HG02610 (cell line): ENCODE measurements around the gene SLC9A9.

ENCODE experiments used
- ATAC-seq: cut with Tn5 transposase; IDR thresholded peaks from one replicate; pipeline ENCODE4 v1.9.1; 2021; ENCODE audit warnings: mild to moderate bottlenecking, moderate library complexity; ENCODE audit not compliant: unreplicated experiment

SLC9A9 gene

GRCh38 chr3:143363949-143364348, 484.3 kb downstream of the SLC9A9 start:
- no peak for ATAC-seq

DNA sequence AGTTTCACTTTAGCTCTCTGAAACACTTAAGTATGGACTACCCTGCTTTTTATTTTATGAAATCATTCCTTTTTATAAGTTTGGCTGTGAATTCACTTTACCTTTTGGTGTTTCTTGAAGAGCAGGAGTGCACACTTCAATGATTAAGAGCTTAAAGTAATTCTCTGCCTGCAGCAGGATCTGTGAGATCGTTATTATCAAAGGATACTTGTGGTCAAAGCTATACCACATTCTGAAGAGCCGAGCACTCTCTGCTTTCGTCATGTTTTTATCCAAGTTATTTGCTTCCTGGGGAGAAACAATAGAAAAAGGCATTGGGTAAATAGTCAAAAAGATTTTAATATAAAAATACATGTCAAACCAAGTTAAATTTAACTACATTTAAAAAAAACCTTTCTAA, 485.0 kb downstream of the SLC9A9 start:
- peak; percentile 45 for ATAC-seq

- ATAC-seq = no peak
Observed at GRCh38 chr3:143362115-143362991, 485.9 kb downstream of the SLC9A9 start.

GRCh38 chr3:143361589-143361988, 486.7 kb downstream of the SLC9A9 start:
- no peak for ATAC-seq

DNA sequence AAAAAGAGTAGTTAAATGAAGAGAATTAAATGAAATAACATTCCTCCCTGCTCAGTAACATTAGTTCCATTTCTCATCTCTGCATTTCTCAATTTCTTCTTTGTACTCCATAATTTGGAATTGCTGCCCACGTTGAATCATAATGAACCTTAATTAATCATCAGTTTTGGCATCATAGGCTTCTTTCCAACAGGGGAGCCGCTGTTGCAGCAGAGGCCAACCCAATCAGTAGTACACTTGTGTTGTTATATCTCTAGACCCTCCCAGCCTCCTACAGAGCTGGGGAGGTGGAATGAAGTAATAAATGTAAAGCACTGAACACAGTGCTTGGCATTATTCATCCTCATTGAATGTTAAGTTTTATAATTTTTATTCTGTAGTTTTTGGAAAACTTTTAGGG, 488.0 kb downstream of the SLC9A9 start:
- no peak for ATAC-seq

GRCh38 chr3:143358793-143359491, 489.3 kb downstream of the SLC9A9 start:
- no peak for ATAC-seq

DNA sequence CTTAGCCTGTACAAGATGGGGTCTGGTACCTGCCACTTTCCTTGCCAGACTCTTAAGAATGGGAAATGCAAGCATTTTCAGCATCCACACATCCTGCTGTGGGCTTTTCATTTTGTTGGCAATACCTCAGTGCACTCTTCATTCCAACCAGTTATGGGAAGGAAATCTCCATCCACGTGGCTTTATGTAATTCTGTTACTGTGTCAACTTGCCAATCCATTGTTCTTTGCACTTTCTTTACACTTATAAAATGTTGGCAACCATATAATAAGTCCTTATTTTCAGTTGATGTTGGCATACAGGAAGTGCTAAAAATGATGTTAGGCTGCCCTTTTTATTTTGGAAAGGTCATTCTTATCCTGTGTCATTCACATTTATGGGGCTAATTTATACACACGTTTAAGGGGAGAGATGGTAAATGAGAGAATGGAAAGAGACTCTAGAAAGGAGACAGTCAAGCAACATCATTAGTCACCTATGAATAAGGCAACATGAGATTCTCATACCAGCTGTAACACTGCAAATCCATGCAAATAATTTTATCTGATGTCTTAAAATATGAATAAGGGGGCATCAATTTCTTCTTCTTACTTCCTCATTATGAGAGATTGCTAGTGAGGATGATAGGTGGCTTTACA, 490.0 kb downstream of the SLC9A9 start:
- no peak for ATAC-seq

DNA sequence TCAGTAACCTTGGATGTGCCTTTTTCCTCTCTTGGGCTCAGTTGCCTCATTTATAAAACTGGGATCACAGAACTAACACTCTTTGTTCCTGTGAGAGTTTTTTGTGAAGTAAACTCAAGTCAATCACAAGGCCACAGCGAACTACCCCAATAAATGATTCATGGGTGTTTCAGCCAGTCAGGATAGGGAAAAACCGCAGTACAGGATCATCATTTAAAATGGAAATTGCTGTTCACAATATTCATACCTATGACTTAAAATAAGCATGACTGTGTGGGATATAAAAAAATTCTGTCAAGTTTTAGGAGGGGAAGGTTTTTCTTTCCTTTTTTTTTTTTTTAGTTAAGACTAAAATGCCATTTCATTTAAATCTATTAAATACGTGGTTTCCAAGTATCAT, 490.6 kb downstream of the SLC9A9 start:
- ATAC-seq = no peak

GRCh38 chr3:143356839-143357238, 491.4 kb downstream of the SLC9A9 start:
- no peak for ATAC-seq

DNA sequence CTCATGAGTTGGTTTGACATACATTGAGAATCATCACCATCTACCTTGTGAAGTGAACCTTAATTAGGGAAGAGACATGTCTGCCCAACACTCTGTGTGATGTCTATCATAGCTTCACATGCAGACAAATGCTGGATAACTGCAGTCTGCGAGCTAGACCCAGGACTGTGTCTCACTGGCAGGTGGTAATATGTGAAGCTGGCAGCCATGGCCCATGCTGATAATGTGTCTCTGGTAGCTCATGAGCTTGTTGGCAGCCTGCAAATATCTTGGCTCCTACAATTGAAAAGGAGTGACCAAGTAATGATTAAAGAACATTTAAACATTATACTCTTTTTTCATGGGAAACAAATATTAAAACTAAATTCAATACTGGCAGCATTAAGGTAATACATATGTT, 493.9 kb downstream of the SLC9A9 start:
- no peak for ATAC-seq

DNA sequence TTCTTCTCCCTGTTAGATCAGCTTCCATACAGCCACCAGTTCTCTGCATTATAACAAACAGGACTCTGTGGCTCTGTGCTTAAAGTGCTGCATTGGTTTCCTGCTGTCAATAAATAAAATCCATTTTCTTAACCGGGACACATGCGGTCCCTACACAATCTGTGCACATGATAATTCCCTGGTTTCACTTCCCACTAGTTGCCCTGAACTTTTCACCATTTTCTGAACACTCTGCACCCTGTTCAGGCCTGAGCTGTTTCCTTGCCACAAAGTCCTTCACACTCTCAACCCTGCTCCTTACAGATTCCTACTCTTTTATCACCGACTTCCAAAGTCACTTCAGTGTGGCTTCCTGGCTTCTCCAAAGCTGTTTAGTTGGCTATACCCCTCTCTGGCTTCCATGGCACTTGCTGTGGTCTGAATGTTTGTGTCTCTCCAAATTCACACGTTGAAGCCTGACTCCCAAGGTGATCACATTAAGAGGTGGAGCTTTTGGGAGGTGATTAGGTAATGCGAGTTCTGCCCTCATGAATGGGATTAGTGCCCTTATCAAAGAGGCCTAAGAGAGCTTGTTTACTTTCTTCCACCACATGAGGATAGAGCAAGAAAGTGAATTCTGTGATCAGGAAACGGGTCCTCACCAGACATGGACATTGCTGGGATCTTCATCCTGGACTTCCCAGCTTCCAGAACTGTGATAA, 495.3 kb downstream of the SLC9A9 start:
- no peak for ATAC-seq

DNA sequence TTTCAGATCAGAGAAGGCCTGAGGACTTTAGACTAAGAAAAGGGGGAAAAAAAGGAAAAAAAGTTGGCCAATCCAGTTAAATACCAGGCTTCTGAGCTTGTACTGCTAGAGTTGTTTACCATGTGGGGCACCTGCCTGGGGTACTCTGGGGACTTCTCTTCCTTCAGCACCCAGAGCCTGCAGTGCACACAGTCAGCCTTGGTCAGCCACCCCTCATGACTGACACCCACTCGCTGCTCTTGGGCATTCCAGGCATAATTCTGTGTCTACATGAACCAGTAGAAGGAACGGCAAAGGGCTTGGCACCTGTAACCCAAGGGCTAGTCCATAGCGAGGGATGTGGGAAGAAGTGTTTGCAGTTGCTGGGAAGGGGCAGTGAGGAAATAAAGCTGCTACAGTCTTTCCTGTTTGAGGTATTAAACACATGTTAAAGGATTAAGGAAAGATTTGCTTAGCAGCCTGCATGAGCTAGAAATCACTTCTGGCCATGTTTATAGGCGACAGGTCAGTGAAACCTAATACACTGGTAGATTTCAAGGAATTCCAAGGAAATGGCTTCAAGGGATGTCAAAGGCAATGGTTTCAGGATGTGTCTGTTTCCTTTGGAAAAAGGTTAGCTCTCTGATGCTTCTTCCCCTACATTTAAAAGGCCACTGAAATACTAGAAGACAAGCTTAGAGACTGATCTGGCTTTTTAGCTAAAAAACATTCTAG, 496.2 kb downstream of the SLC9A9 start:
- no peak for ATAC-seq

DNA sequence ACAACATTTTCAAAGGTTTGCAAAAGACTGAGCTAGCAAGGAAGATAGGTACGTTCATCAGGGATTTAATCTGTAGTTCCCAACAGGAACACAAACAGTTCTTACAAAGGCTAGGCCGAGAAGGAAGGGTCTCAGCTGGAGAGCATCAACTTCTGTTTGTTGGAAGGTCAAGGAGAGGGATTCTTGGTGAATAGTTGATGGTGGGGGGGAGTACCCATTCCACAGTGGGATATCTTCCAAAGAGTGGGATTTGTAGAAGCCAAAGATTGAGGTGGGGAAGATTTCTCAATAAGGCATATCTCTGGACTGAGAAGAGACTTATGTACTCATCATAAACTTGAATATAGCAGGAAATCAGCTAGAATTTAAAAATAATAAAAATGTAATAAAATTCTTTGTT, 496.9 kb downstream of the SLC9A9 start:
- no peak for ATAC-seq

DNA sequence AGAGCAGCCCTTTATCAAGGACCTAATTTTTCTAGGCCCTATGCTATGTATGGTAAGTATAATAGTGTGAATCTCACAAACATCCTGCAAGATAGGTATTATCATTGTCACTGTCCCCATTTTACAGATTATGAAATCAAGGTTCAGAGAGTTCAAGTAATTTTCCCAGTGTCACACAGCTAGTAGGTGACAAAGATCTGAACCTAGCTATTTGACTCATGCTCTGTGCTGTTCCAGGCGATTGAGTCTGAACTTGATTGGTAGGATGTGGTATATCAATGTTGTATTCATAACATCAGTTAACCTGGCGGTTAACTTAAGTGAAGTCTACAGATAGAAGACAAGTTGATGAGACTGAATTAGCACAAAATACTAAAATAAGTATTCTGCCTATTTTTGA, 498.8 kb downstream of the SLC9A9 start:
- peak; percentile 63 for ATAC-seq

DNA sequence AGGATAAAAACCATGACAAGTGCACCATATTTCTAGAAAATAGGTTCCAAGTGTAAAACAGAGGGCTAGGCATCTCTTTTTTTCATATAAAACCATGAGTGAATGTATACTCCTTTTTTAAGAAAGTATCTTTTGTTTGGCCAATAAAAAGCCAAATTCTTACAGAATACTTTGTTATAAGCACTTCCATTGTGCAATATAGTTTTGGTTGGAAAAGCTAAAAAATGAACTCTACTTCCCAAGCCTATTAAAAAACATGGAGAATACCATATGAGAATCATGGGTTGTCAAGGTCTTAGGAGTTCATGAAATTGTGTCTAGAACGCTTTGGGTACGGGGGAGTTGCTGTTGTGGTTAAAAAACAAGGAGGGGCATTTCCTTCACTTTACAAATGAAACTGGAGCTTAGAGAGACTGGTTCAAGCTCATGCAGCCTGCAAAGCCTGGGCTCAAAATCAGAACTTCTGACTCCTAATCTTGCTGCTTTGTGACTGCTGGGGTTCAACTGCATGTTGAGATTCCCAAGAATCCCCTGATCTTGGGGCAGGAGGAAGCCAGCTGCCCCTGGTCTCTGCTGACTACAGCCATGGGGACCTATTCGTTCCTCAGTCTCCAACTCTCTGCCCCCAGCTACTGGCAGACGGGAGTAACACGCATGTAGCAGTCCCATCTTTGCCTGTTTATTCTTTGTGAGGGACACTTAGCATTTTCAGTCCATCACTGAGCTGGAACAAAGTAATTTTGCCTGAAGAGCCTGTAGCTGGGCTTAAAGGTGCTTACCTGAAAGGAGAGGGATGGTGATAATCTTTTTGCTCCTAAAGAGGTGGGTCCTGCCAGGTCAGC, 499.6 kb downstream of the SLC9A9 start:
- no peak for ATAC-seq

DNA sequence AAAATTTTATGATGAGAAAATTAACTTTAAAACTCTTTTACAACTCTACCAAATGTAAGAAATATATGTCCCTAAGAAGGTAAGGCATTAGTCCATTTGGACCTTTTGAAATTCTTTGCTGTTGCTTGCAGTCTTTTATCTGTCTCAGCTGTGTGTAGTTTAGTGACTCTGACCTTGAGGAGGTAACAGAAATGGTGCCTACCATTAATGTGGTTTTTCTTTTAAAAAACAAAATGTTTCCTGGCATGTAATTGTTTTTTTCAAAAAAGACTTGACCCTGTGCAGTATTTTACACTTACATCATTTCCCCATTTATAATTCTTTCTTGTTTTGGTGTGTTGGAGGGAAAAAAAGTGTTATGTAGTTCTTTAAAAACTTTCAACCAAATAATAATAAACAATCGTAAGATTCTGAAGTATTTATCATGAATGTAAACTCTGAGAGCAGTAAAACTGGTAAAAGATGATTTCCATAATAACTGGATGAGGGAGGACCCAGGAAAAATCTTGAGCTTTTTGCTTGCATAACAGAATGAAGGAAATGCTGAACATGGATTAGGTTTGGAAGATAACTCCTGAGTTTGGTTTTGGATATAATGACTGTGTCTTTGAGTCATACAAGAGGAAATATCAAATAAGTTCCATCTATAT, 503.6 kb downstream of the SLC9A9 start:
- no peak for ATAC-seq

DNA sequence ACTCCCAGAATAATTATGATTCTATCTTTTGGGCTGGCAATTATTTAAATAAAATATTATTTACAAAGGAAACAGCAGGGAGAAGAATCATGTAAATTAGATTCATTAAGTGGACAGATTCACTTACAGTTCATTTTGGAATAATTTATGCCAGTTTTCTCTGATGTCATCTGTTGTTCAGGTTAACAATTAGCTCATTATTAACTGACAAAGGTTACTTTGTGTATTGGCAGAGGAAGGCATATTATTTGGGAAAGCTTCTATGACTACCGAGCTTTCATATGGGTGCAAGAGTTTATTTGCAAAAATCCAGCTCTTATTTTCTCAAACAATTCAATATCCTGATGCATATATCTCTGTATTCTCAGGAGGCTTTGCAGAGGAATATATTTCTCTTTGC, 504.3 kb downstream of the SLC9A9 start:
- ATAC-seq = no peak

DNA sequence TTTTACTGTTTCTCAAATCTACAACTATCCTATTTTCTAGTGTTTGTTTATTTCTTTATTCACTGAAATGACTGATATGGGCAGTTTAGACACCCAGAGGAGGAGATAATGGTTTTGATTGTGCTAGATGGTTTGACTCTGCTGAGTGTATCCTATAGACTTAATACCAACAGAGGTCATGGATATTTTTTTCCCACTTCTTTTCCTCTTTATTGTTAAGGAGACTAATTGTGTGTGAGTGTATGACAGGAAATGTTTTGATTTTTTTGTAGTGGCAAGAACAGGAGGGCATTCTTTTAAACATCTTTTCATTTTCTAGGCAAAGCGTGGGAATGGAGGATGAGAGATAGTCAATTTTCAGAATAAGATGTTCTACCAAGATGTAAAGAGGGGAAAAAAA, 505.2 kb downstream of the SLC9A9 start:
- ATAC-seq = no peak

GRCh38 chr3:143339451-143339850, 508.8 kb downstream of the SLC9A9 start:
- no peak for ATAC-seq
